HepG2 (cell line): ENCODE measurements around the gene DPT. TPM values are rescaled to one million over a fixed set of nuclear protein-coding genes. Genes with fewer than 3 reads are reported as not detected.

Experiments
- ATAC-seq: fragments of 200-7000 bp; cut with Tn5 transposase; 3 replicates; pipeline ENCODE4 v1.9.1; 2020; ENCODE audit warnings: mild to moderate bottlenecking, moderate library complexity
- BruUV-seq: library from RNA; stranded (reverse); fragments of 400-500 nt; replicated peaks from 2 replicates; lab custom pipeline; 2021; lab: Mats Ljungman, UMichigan
- CTCF ChIA-PET: fragments of 300-600 bp; formaldehyde crosslinking; extraction: SDS; loops from one replicate; lab custom pipeline; 2021; ENCODE audit warnings: low total read pairs, inconsistent platforms, low intra/inter-chr PET ratio; lab: Yijun Ruan, JAX
- POLR2A ChIA-PET: fragments of 350-600 bp; sonication (Branson Sonifier 250); formaldehyde crosslinking; loops from one replicate; lab custom pipeline; 2020; ENCODE audit warnings: antibody characterized with exemption, inconsistent platforms; lab: Yijun Ruan, JAX
- DNase-seq: peaks from one replicate; pipeline ENCODE4 v3.0.0-alpha.2; 2015; ENCODE audit warnings: low spot score
- FAIRE-seq: peaks from 3 replicates; lab custom pipeline; 2011; peaks lifted over from hg19 to GRCh38; lab: Jason Lieb, UNC
- H2AFZ ChIP-seq: one replicate; pipeline ENCODE4 v1.6.1; 2011; ENCODE audit warnings: low read length, inconsistent platforms
- H3K27ac ChIP-seq: fragments of 300-600 bp; 3 replicates; pipeline ENCODE4 v1.8.0; 2011; ENCODE audit warnings: mixed run types, mild to moderate bottlenecking, mixed read lengths, low read length, inconsistent platforms; ENCODE audit not compliant: insufficient read depth; ENCODE audit errors: extremely low read length
- H3K27me3 ChIP-seq, 2 experiments: fragments of 200-600 bp in 1 of 2; 2 replicates in 1 of 2; 3 replicates in 1 of 2; pipeline versions ENCODE4 v1.6.0 to v1.8.0; 2011; ENCODE audit warnings: low read length in 2 of 2, mild to moderate bottlenecking in 2 of 2, moderate library complexity in 2 of 2, inconsistent platforms in 1 of 2; ENCODE audit not compliant: insufficient read depth in 2 of 2, control insufficient read depth in 1 of 2
- H3K36me3 ChIP-seq, 2 experiments: fragments of 200-600 bp in 1 of 2; replicated peaks in 1 of 2; 2 replicates in 1 of 2; 3 replicates in 1 of 2; pipeline versions ENCODE4 v1.5.1 to v1.8.0; 2011; ENCODE audit warnings: low read length in 2 of 2, inconsistent platforms in 1 of 2; ENCODE audit not compliant: insufficient read depth in 2 of 2, control insufficient read depth in 1 of 2
- H3K4me1 ChIP-seq: 2 replicates; pipeline ENCODE4 v1.5.1; 2012; ENCODE audit warnings: low read length, inconsistent platforms; ENCODE audit not compliant: insufficient read depth
- H3K4me2 ChIP-seq: 2 replicates; pipeline ENCODE4 v1.6.0; 2011; ENCODE audit warnings: low read depth, low read length, inconsistent platforms
- H3K4me3 ChIP-seq, 3 experiments: fragments of 200-600 bp in 1 of 3; sonication (generic), shearing (Covaris generic) in 1 of 3; replicated peaks in 1 of 3; 2 replicates each; pipeline ENCODE4 v1.5.1; 2011 to 2016; ENCODE audit warnings: low read length in 3 of 3, inconsistent platforms in 2 of 3, low read depth in 2 of 3, mild to moderate bottlenecking in 2 of 3, control low read depth in 1 of 3, mixed read lengths in 1 of 3; ENCODE audit not compliant: insufficient read depth in 1 of 3
- H3K79me2 ChIP-seq: one replicate; pipeline ENCODE4 v1.6.1; 2011; ENCODE audit warnings: low read length, inconsistent platforms; ENCODE audit not compliant: insufficient read depth
- H3K9ac ChIP-seq: 2 replicates; pipeline ENCODE4 v1.6.0; 2011; ENCODE audit warnings: mild to moderate bottlenecking, low read depth, low read length, inconsistent platforms; ENCODE audit not compliant: insufficient read depth
- H3K9me3 ChIP-seq: 2 replicates; pipeline ENCODE4 v1.5.1; 2012; ENCODE audit warnings: mild to moderate bottlenecking, low read length
- H4K20me1 ChIP-seq: 2 replicates; pipeline ENCODE4 v1.6.0; 2011; ENCODE audit warnings: inconsistent platforms, mild to moderate bottlenecking, low read length, moderate library complexity; ENCODE audit not compliant: insufficient read depth
- FOXO4 ChIP-seq: sonication (generic); formaldehyde crosslinking; conservative IDR thresholded peaks from 2 replicates; pipeline ENCODE4 v1.8.1; 2023; ENCODE audit warnings: missing genetic modification reagents
- KAT2B ChIP-seq: fragments of 150-350 bp; IDR thresholded peaks from 2 replicates; pipeline ENCODE4 v1.6.1; 2014; ENCODE audit warnings: low read depth, low read length, borderline replicate concordance
- KDM5B ChIP-seq: sonication (generic); formaldehyde crosslinking; IDR thresholded peaks from 2 replicates; pipeline ENCODE4 v1.4.0; 2020; ENCODE audit warnings: missing genetic modification reagents, mild to moderate bottlenecking, borderline replicate concordance
- KLF12 ChIP-seq: sonication (generic); formaldehyde crosslinking; IDR thresholded peaks from 2 replicates; pipeline ENCODE4 v1.4.0; 2020; ENCODE audit warnings: missing genetic modification reagents, borderline replicate concordance
- REST ChIP-seq, 2 experiments: IDR thresholded peaks; 2 replicates each; pipeline ENCODE4 v1.6.1; 2011 to 2012; ENCODE audit warnings: low read length in 2 of 2, borderline replicate concordance in 1 of 2, low read depth in 1 of 2, mild to moderate bottlenecking in 1 of 2, moderate library complexity in 1 of 2
- SAFB2 ChIP-seq: sonication (generic); formaldehyde crosslinking; IDR thresholded peaks from 2 replicates; pipeline ENCODE4 v1.5.1; 2020; ENCODE audit warnings: missing genetic modification reagents, low read depth, mild to moderate bottlenecking, borderline replicate concordance
- SMAD3 ChIP-seq: sonication (generic); formaldehyde crosslinking; IDR thresholded peaks from 2 replicates; pipeline ENCODE4 v1.4.0; 2020; ENCODE audit warnings: missing genetic modification reagents
- WIZ ChIP-seq: sonication (generic); formaldehyde crosslinking; IDR thresholded peaks from 2 replicates; pipeline ENCODE4 v1.5.1; 2020; ENCODE audit warnings: mild to moderate bottlenecking, missing genetic modification reagents
- ZFP36L2 ChIP-seq: sonication (generic); formaldehyde crosslinking; IDR thresholded peaks from 2 replicates; pipeline ENCODE4 v1.4.0; 2020; ENCODE audit warnings: missing genetic modification reagents
- ZNF101 ChIP-seq: sonication (generic); formaldehyde crosslinking; IDR thresholded peaks from 2 replicates; pipeline ENCODE4 v1.4.0; 2020; ENCODE audit warnings: mild to moderate bottlenecking, low read depth, missing genetic modification reagents, borderline replicate concordance
- ZNF678 ChIP-seq: sonication (generic); formaldehyde crosslinking; IDR thresholded peaks from 2 replicates; pipeline ENCODE4 v1.4.0; 2020; ENCODE audit warnings: mild to moderate bottlenecking, missing genetic modification reagents
- ZNF772 ChIP-seq: sonication (generic); formaldehyde crosslinking; IDR thresholded peaks from 2 replicates; pipeline ENCODE4 v1.5.0; 2020; ENCODE audit warnings: mild to moderate bottlenecking, missing genetic modification reagents
- ZXDC ChIP-seq: sonication (generic); formaldehyde crosslinking; IDR thresholded peaks from 2 replicates; pipeline ENCODE4 v1.5.0; 2020; ENCODE audit warnings: mild to moderate bottlenecking, missing genetic modification reagents
- WGBS: methylation state at CpG from one replicate; pipeline ENCODE4 v1.1.6; 2017; ENCODE audit warnings: low lambda C conversion rate; 5-methylcytosine and 5-hydroxymethylcytosine counted together
- in situ Hi-C: cut with HindIII; loops from 2 replicates; pipeline ENCODE4 v1.10.0; 2017; ENCODE audit warnings: low pct_unique_long_range_greater_than_20kb; ENCODE audit not compliant: extremely low pct_ligation_motif_present
- intact Hi-C: fragments of 100-400 bp; cut with micrococcal nuclease; formaldehyde crosslinking; loops from one replicate; pipeline ENCODE4 v1.10.0; 2022; ENCODE audit not compliant: unreplicated experiment
- polyA plus RNA-seq, 8 experiments: library from polyadenylated mRNA; depleted of rRNA in 3 of 8; stranded (reverse) in 7 of 8; unstranded in 1 of 8; fragments of >200 nt; fragmentation: Illumina TruSeq in 4 of 8; extraction: Trizol in 4 of 8; gene quantifications; 2 replicates each; pipeline versions ENCODE4 v1.2.1 to v1.2.3, GENCODE V29; 2011 to 2016; ENCODE audit warnings: low read depth in 4 of 8, missing spikeins in 1 of 8, mixed read lengths in 1 of 8; ENCODE audit not compliant: insufficient read depth in 1 of 8
- total RNA-seq, 5 experiments: library from RNA; depleted of rRNA; stranded (reverse); fragments of >200 nt; fragmentation: Illumina TruSeq; extraction: Trizol; gene quantifications; 2 replicates each; pipeline ENCODE4 v1.2.3, GENCODE V29; 2016; ENCODE audit warnings: low read depth in 1 of 5

DPT gene
- total and polyA plus RNA-seq, 2 of the 13 experiments (the other 11 are each of a cell fraction or from before 2014, with no cell fraction given): 0.04 TPM; not detected in 1

GRCh38 chr1:168693197-168693871 is 35.7 kb downstream of the DPT start:
- peak; percentile 84 for DNase-seq
- no peaks in the 10 kb centered on the region for H4K20me1 ChIP-seq
- CTCF ChIA-PET: no interaction called here
- POLR2A ChIA-PET: no interaction called here
- peak overlapping the region; percentile 45 for H3K4me2 ChIP-seq
- peak overlapping the region; percentile 19 for H3K9ac ChIP-seq
- H2AFZ ChIP-seq: no peak overlapping the region
- no TSS peak for BruUV-seq
- H3K27me3 ChIP-seq: no peaks in the 10 kb centered on the region
- intact Hi-C loops: no loop called here
- no peaks in the 10 kb centered on the region for H3K79me2 ChIP-seq
- no peaks in the 10 kb centered on the region for H3K9me3 ChIP-seq
- peak; percentile 79 for FAIRE-seq
- H3K4me3 ChIP-seq: no peak overlapping the region
- peaks cover 78% of the 10 kb centered on the region for H3K4me1 ChIP-seq
- peak; percentile 65 for ATAC-seq
- H3K27ac ChIP-seq: peak overlapping the region; percentile 81
- no peaks in the 10 kb centered on the region for H3K36me3 ChIP-seq
- in situ Hi-C loops: no loop called here
- 19% methylated on average over 8 of the region's 8 CpGs for WGBS
- TF ChIP-seq KDM5B (no peak), ZNF772 (CRISPR knock-in tag) (no peak), SAFB2 (no peak), ZFP36L2 (CRISPR knock-in tag) (no peak), FOXO4 (CRISPR knock-in tag) (no peak), ZNF101 (CRISPR knock-in tag) (no peak), REST (IDR thresholded peaks at IDR 0.05; ENCODE audit: borderline replicate concordance in 1 of 2, low read depth in 1 of 2, low read length in 2 of 2) (no peak), ZXDC (no peak), KAT2B (peak; percentile 26; the same call in 1 of the 2 replicates), SMAD3 (CRISPR knock-in tag) (peak; percentile 18; the same call in 1 of the 2 replicates), KLF12 (CRISPR knock-in tag) (no peak), ZNF678 (CRISPR knock-in tag) (no peak), WIZ (CRISPR knock-in tag) (no peak)
